Stimulated activated CD8-positive, alpha-beta memory T cell treated with anti-CD3 and anti-CD28 coated beads, Interleukin-15, amount 100 ng/mL, for 4 hours (primary cell): Measurements from ENCODE around the gene AKAP6.

Experiments used
- DNase-seq, 2 donors: peaks; one replicate each; pipeline ENCODE4 v3.0.0-alpha.2; 2020; ENCODE audit warnings: low read depth in 2 of 2

AKAP6 gene

GRCh38 chr14:32623300-32624093, 294.4 kb downstream of the AKAP6 start:
- no peak for DNase-seq

- no peak for DNase-seq
These were observed 296.1 kb downstream of the AKAP6 start for GRCh38 chr14:32625211-32625610.

- no peak for DNase-seq
These were observed 298.6 kb downstream of the AKAP6 start for GRCh38 chr14:32627545-32628298.

- DNase-seq = no peak
These were observed 300.1 kb downstream of the AKAP6 start for GRCh38 chr14:32629236-32629635.

GRCh38 chr14:32630701-32631100, 301.6 kb downstream of the AKAP6 start:
- DNase-seq = no peak

- no peak for DNase-seq
These were observed 304.2 kb downstream of the AKAP6 start for GRCh38 chr14:32633224-32633859.

GRCh38 chr14:32633930-32634329, 304.8 kb downstream of the AKAP6 start:
- DNase-seq = no peak

- DNase-seq = no peak
These were observed 306.1 kb downstream of the AKAP6 start for GRCh38 chr14:32635061-32635719.

GRCh38 chr14:32637582-32637981, 308.5 kb downstream of the AKAP6 start:
- DNase-seq = no peak

- no peak for DNase-seq
These were observed 310.1 kb downstream of the AKAP6 start for GRCh38 chr14:32639208-32639607.

- DNase-seq = no peak
These were observed 316.5 kb downstream of the AKAP6 start for GRCh38 chr14:32645551-32645950.

- no peak for DNase-seq
These were observed 319.3 kb downstream of the AKAP6 start for GRCh38 chr14:32648434-32648833.

- DNase-seq = no peak
These were observed 320.9 kb downstream of the AKAP6 start for GRCh38 chr14:32650030-32650429.

- no peak for DNase-seq
These were observed 321.6 kb downstream of the AKAP6 start for GRCh38 chr14:32650665-32651064.

GRCh38 chr14:32654106-32654505, 325.0 kb downstream of the AKAP6 start:
- no peak for DNase-seq

GRCh38 chr14:32656601-32657000, 327.5 kb downstream of the AKAP6 start:
- DNase-seq = no peak

- DNase-seq = no peak
These were observed 328.0 kb downstream of the AKAP6 start for GRCh38 chr14:32657081-32657480.

GRCh38 chr14:32661216-32661615, 332.1 kb downstream of the AKAP6 start:
- no peak for DNase-seq

GRCh38 chr14:32662211-32662610, 333.1 kb downstream of the AKAP6 start:
- no peak for DNase-seq

GRCh38 chr14:32666308-32666707, 337.2 kb downstream of the AKAP6 start:
- DNase-seq = no peak

- DNase-seq = no peak
These were observed 338.2 kb downstream of the AKAP6 start for GRCh38 chr14:32667287-32667686.

GRCh38 chr14:32667791-32668190, 338.7 kb downstream of the AKAP6 start:
- DNase-seq = no peak
